D721Med (cell line): ENCODE measurements around the gene NLK.
"Not testable (repeated sequence)": the region's sequence is repeated elsewhere in the genome, so short reads cannot be mapped to it uniquely, and the experiment has no call there.

Experiments
- DNase-seq: peaks from one replicate; pipeline ENCODE4 v3.0.0; 2011; ENCODE audit warnings: low spot score; ENCODE audit not compliant: insufficient read length
- FAIRE-seq: peaks from 2 replicates; lab custom pipeline; 2011; peaks lifted over from hg19 to GRCh38; lab: Jason Lieb, UNC
- CTCF ChIP-seq: IDR thresholded peaks from 2 replicates; pipeline ENCODE4 v1.5.1; 2012; ENCODE audit warnings: mild to moderate bottlenecking, control low read depth; ENCODE audit not compliant: insufficient read depth; ENCODE audit errors: missing control alignments

Gene NLK

GRCh38 chr17:28238547-28239270, 196.2 kb downstream of the NLK start:
- FAIRE-seq, DNase-seq: not testable (repeated sequence)

GRCh38 chr17:28239271-28239624, 196.8 kb downstream of the NLK start:
- TF ChIP-seq CTCF, result no peak
- DNase-seq (no peak), FAIRE-seq (no peak)

GRCh38 chr17:28240688-28241340, 198.3 kb downstream of the NLK start:
- no peak for TF ChIP-seq CTCF
- no peak for FAIRE-seq
- no peak for DNase-seq

GRCh38 chr17:28242791-28243190, 200.3 kb downstream of the NLK start:
- FAIRE-seq, result no peak

GRCh38 chr17:28243268-28243667, 200.8 kb downstream of the NLK start:
- DNase-seq, FAIRE-seq: not testable (repeated sequence)

More at GRCh38 chr17:28242791-28243190, 200.3 kb downstream of the NLK start:
- no peak for TF ChIP-seq CTCF
- DNase-seq, result no peak

GRCh38 chr17:28244446-28244845, 202.0 kb downstream of the NLK start:
- FAIRE-seq, result no peak
- DNase-seq, result no peak
- TF ChIP-seq CTCF, result no peak
